A673 (cell line): ENCODE results near the gene JAML. TPM values are rescaled to one million over a fixed set of nuclear protein-coding genes. Genes with fewer than 3 reads are reported as not detected.

Experiments used
- BruUV-seq: library from RNA; stranded (reverse); fragments of 400-500 nt; replicated peaks from 2 replicates; lab custom pipeline; 2021; lab: Mats Ljungman, UMichigan
- CTCF ChIA-PET: fragments of 300-600 bp; sonication (Branson Sonifier 250); formaldehyde crosslinking; loops from one replicate; lab custom pipeline; 2022; ENCODE audit warnings: antibody characterized with exemption; lab: Charles Lee
- POLR2A ChIA-PET: fragments of 300-600 bp; sonication (Branson Sonifier 250); formaldehyde crosslinking; loops from one replicate; lab custom pipeline; 2022; ENCODE audit warnings: antibody characterized with exemption; ENCODE audit not compliant: low non-redundant PET; lab: Charles Lee
- DNase-seq: peaks from one replicate; pipeline ENCODE4 v3.0.0-alpha.2; 2015; ENCODE audit warnings: low spot score
- H3K27ac ChIP-seq: fragments of 200-600 bp; sonication (generic); 2 replicates; pipeline ENCODE4 v1.5.1; 2016; ENCODE audit warnings: mixed run types, low read depth, mild to moderate bottlenecking, mixed read lengths, antibody characterized with exemption, low read length; ENCODE audit not compliant: poor library complexity, severe bottlenecking
- H3K27me3 ChIP-seq: fragments of 200-600 bp; sonication (generic); replicated peaks from 2 replicates; pipeline ENCODE4 v1.6.1; 2017; ENCODE audit warnings: mixed run types, low read depth, mild to moderate bottlenecking, mixed read lengths, antibody characterized with exemption, low read length; ENCODE audit not compliant: insufficient read depth, poor library complexity
- H3K36me3 ChIP-seq: fragments of 200-600 bp; sonication (generic); 2 replicates; pipeline ENCODE4 v1.6.1; 2016; ENCODE audit warnings: mixed run types, mild to moderate bottlenecking, mixed read lengths, antibody characterized with exemption, low read length; ENCODE audit not compliant: insufficient read depth, poor library complexity, severe bottlenecking
- H3K4me1 ChIP-seq: fragments of 200-600 bp; sonication (generic); 2 replicates; pipeline ENCODE4 v1.6.1; 2017; ENCODE audit warnings: mixed run types, mild to moderate bottlenecking, mixed read lengths, antibody characterized with exemption, low read length; ENCODE audit not compliant: insufficient read depth, poor library complexity, severe bottlenecking
- H3K4me3 ChIP-seq: fragments of 200-600 bp; sonication (generic); 2 replicates; pipeline ENCODE4 v1.5.1; 2016; ENCODE audit warnings: low read depth, mixed run types, mild to moderate bottlenecking, mixed read lengths, low read length; ENCODE audit not compliant: poor library complexity, severe bottlenecking
- H3K9me3 ChIP-seq: fragments of 200-600 bp; sonication (generic); 2 replicates; pipeline ENCODE4 v1.6.1; 2016; ENCODE audit warnings: mixed run types, low read depth, mild to moderate bottlenecking, mixed read lengths, antibody characterized with exemption, low read length; ENCODE audit not compliant: poor library complexity, severe bottlenecking
- EZH2 ChIP-seq: fragments of 200-600 bp; sonication (generic); IDR thresholded peaks from 2 replicates; pipeline ENCODE4 v1.6.1; 2017; ENCODE audit warnings: borderline replicate concordance, low read depth, mild to moderate bottlenecking, mixed read lengths, antibody characterized with exemption, low read length; ENCODE audit not compliant: poor library complexity, severe bottlenecking
- intact Hi-C: fragments of 100-400 bp; cut with micrococcal nuclease; formaldehyde crosslinking; loops from one replicate; pipeline ENCODE4 v1.10.0; 2022; ENCODE audit not compliant: unreplicated experiment
- total RNA-seq: library from RNA; stranded (reverse); gene quantifications from 2 replicates; pipeline ENCODE4 v1.2.3, GENCODE V29; 2021
- TF ChIP-seq, protein P1 (sequence below): fragments of 300-800, 200-600 bp; sonication (generic); conservative IDR thresholded peaks from 2 replicates; pipeline ENCODE4 v1.5.1; 2017; ENCODE audit warnings: low read depth, mild to moderate bottlenecking, antibody characterized with exemption, low read length, moderate library complexity, mixed read lengths

Gene JAML
- total RNA-seq, 1 experiment from 2014 or later = not detected

- TF ChIP-seq, protein P1, sequence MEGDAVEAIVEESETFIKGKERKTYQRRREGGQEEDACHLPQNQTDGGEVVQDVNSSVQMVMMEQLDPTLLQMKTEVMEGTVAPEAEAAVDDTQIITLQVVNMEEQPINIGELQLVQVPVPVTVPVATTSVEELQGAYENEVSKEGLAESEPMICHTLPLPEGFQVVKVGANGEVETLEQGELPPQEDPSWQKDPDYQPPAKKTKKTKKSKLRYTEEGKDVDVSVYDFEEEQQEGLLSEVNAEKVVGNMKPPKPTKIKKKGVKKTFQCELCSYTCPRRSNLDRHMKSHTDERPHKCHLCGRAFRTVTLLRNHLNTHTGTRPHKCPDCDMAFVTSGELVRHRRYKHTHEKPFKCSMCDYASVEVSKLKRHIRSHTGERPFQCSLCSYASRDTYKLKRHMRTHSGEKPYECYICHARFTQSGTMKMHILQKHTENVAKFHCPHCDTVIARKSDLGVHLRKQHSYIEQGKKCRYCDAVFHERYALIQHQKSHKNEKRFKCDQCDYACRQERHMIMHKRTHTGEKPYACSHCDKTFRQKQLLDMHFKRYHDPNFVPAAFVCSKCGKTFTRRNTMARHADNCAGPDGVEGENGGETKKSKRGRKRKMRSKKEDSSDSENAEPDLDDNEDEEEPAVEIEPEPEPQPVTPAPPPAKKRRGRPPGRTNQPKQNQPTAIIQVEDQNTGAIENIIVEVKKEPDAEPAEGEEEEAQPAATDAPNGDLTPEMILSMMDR = no peak
- no peak for TF ChIP-seq EZH2
- ChIA-PET POLR2A (no interaction called here), CTCF (no interaction called here)
- intact Hi-C loops = loop anchor here (5.0 kb wide), 2 partner anchors 205 to 420 kb away; partner anchors contain the start of gene IFT46
- no peaks in the 10 kb centered on the region for H3K36me3 ChIP-seq
- H3K4me3 ChIP-seq = no peak overlapping the region
- H3K27me3 ChIP-seq = no peaks in the 10 kb centered on the region
- H3K4me1 ChIP-seq = peaks cover 63% of the 10 kb centered on the region
- H3K27ac ChIP-seq = no peak overlapping the region
- no peaks in the 10 kb centered on the region for H3K9me3 ChIP-seq
- no TSS peak for BruUV-seq
- no peak for DNase-seq
Observed at GRCh38 chr11:118147502-118147901, 77.3 kb downstream of the JAML start.

DNA sequence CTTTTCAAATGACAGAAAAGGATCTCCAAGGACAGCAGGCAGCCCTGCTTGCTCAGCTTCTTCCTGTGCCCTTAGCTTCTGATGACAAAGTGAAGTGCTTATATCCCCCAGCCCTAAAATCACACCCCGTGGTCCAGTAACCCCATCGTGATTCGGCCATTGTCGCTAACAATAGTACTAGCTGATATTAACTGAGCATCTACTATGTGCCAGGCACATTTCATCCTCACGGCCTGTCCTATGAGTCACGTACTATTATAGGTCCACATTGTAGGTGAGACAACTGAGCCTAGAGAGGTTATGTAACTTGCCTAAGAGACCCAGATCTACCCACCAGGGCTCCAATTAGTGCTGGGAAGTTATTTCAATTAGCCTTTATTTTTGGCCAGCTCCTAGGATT lies 78.3 kb downstream of the JAML start:
- POLR2A ChIA-PET = no interaction called here
- Histone ChIP-seq H3K27me3 (no peaks in the 10 kb centered on the region), H3K9me3 (no peaks in the 10 kb centered on the region), H3K27ac (no peak overlapping the region), H3K36me3 (no peaks in the 10 kb centered on the region), H3K4me3 (no peak overlapping the region), H3K4me1 (peaks cover 54% of the 10 kb centered on the region)
- no TSS peak for BruUV-seq
- CTCF ChIA-PET = interaction anchor here (1.0 kb wide), 1 partner anchor 25 kb away, joined by 4 read pairs; no protein-coding TSS in a partner anchor
- TF ChIP-seq, protein P1 = no peak
- no peak for TF ChIP-seq EZH2
- no peak for DNase-seq
- intact Hi-C loops = loop anchor here (5.0 kb wide), 2 partner anchors 206 to 421 kb away; partner anchors contain the start of gene IFT46

- BruUV-seq = no TSS peak
- no peaks in the 10 kb centered on the region for H3K27me3 ChIP-seq
- no peaks in the 10 kb centered on the region for H3K9me3 ChIP-seq
- ChIA-PET CTCF (interaction anchor here (0.6 to 1.0 kb wide), 2 partner anchors 26 to 28 kb away, joined by 4 to 6 read pairs; no protein-coding TSS in a partner anchor), POLR2A (no interaction called here)
- TF ChIP-seq, protein P1 = peak; percentile 97
- no peak for TF ChIP-seq EZH2
- peaks cover 47% of the 10 kb centered on the region for H3K4me1 ChIP-seq
- DNase-seq = peak; percentile 86
- peak overlapping the region; percentile 66 for H3K4me3 ChIP-seq
- H3K36me3 ChIP-seq = no peaks in the 10 kb centered on the region
- intact Hi-C loops = loop anchor here (1.0 to 5.0 kb wide), 3 partner anchors 26 to 422 kb away; partner anchors contain the start of gene IFT46
- H3K27ac ChIP-seq = no peak overlapping the region
Observed at GRCh38 chr11:118145285-118146227, 79.3 kb downstream of the JAML start.
